Measurements from ENCODE around the gene LRP1B.

GRCh38 chr2:140565756-140566155 is 1565.1 kb downstream of the LRP1B start:
- TF ChIP-seq BACH2 (CRISPR knock-in tag; IDR thresholded peaks at IDR 0.05; ENCODE audit: borderline replicate concordance) (no peak), ISL1 (CRISPR knock-in tag; IDR thresholded peaks at IDR 0.05) (no peak), GLIS3 (CRISPR knock-in tag; IDR thresholded peaks at IDR 0.05) (no peak), ZFP30 (CRISPR knock-in tag; IDR thresholded peaks at IDR 0.05) (no peak), ZFP3 (CRISPR knock-in tag; IDR thresholded peaks at IDR 0.05) (no peak), PPARA (CRISPR knock-in tag; IDR thresholded peaks at IDR 0.05; ENCODE audit: borderline replicate concordance) (no peak), ZNF8 (CRISPR knock-in tag; IDR thresholded peaks at IDR 0.05) (no peak), RARB (CRISPR knock-in tag; IDR thresholded peaks at IDR 0.05) (no peak), ZNF565 (CRISPR knock-in tag; conservative IDR thresholded peaks at IDR 0.05; ENCODE audit: low read depth) (no peak), TOX (CRISPR knock-in tag; IDR thresholded peaks at IDR 0.05; ENCODE audit: borderline replicate concordance) (no peak)

Data from SK-N-SH treated with all-trans-retinoic acid at 6 μM for 48 hours (cell line).